Testis (tissue), 3 donors: ENCODE results near the gene EGR4. TPM values are rescaled to one million over a fixed set of nuclear protein-coding genes. Genes with fewer than 3 reads are reported as not detected.

ENCODE experiments used
- DNase-seq: peaks from one replicate; pipeline ENCODE4 v3.0.0-alpha.2; 2019
- H3K27ac ChIP-seq, 2 donors: fragments of 200-600 bp; sonication (generic); one replicate each; pipeline ENCODE4 v1.5.1; 2019
- H3K27me3 ChIP-seq: fragments of 200-600 bp; sonication (generic); one replicate; pipeline ENCODE4 v1.5.1; 2019
- H3K36me3 ChIP-seq: fragments of 200-600 bp; sonication (generic); one replicate; pipeline ENCODE4 v1.5.1; 2017; ENCODE audit warnings: low read depth; ENCODE audit errors: missing control alignments
- H3K4me1 ChIP-seq: fragments of 200-600 bp; sonication (generic); one replicate; pipeline ENCODE4 v1.5.1; 2019
- H3K4me3 ChIP-seq, 2 donors: fragments of 200-600 bp; sonication (generic); one replicate each; pipeline ENCODE4 v1.5.1; 2017 to 2019
- H3K9me3 ChIP-seq: fragments of 200-600 bp; sonication (generic); one replicate; pipeline ENCODE4 v1.5.1; 2017
- POLR2A ChIP-seq: fragments of 450-650 bp; IDR thresholded peaks from one replicate; pipeline ENCODE4 v1.6.1; 2017; ENCODE audit warnings: antibody characterized with exemption, mild to moderate bottlenecking, moderate library complexity
- WGBS, 2 donors: methylation state at CpG; one replicate each; pipeline ENCODE4 v1.1.5; 2018; 5-methylcytosine and 5-hydroxymethylcytosine counted together
- intact Hi-C: fragments of 100-400 bp; cut with DNase I; formaldehyde crosslinking; loops from one replicate; pipeline ENCODE4 v1.15.1; 2023; ENCODE audit warnings: low total_unique reads
- polyA plus RNA-seq: library from polyadenylated mRNA; stranded (reverse); fragments of 350-450 nt; fragmentation: Illumina TruSeq; extraction: RNeasy Lipid Tissue Mini Kit (QIAGEN cat#74804); gene quantifications from one replicate; pipeline ENCODE4 v1.2.3, GENCODE V29; 2014; ENCODE audit warnings: low read depth, low replicate concordance; ENCODE audit not compliant: insufficient read depth
- total RNA-seq, 2 donors: library from RNA; depleted of rRNA; stranded (reverse); fragments of >200 nt; gene quantifications; one replicate each; pipeline ENCODE4 v1.2.3, GENCODE V29; 2016
- TF ChIP-seq, protein P1 (sequence below), 3 experiments: fragments of 450-650 bp in 2 of 3; fragments of 200-600 bp in 1 of 3; sonication (generic) in 1 of 3; IDR thresholded peaks; one replicate each; pipeline ENCODE4 v1.5.1; 2016 to 2019; ENCODE audit warnings: antibody characterized with exemption in 3 of 3, mild to moderate bottlenecking in 2 of 3, moderate library complexity in 1 of 3

The EGR4 gene
- total and polyA plus RNA-seq, 3 donors from 2014 or later = 4.6 to 14.9 (median 12.5) TPM

DNA sequence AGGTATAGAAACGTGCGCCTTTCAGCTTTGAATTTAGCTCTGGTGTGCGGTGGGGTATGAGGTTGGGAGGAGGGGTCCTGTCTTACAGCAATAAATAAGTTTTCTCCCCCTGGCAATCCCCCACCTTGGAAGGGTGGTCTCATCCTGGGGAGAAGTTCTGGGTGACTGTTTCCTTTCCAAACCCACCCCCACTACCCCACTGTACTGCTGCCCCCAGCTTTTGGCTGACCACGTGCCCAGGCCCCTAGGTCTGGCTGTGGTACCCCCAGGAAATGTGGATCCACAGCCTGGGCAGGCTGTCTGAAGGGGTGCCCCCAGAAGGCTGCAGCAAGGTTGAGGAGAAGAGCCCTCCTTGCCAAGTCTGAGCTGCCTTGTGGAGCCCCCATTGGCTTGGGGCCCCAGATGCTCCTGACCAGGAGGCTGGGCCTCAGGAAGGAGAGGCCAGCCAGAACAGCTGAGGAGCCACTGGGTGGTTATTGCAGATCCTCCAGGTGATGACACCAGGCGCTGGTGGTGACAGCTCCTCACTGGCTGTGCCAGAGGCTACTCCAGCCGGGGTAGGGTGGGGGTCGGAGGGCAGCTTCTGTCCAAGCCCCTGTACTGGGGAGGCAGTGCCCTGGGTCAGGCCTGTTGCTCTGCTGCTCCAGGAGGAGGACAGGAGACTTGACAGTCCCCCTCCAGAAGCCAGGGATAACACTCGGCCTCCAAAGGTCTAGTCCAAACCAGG lies 35.0 kb downstream of the EGR4 start:
- Histone ChIP-seq H3K9me3 (no peaks in the 10 kb centered on the region), H3K27ac (no peak overlapping the region), H3K36me3 (no peaks in the 10 kb centered on the region), H3K4me1 (no peaks in the 10 kb centered on the region), H3K27me3 (no peaks in the 10 kb centered on the region), H3K4me3 (no peak overlapping the region)
- WGBS, 2 donors = 86 to 89% methylated on average over 5 to 8 of the region's 8 CpGs
- no peak for DNase-seq
- intact Hi-C loops = no loop called here
- TF ChIP-seq POLR2A = no peak
- TF ChIP-seq, protein P1, sequence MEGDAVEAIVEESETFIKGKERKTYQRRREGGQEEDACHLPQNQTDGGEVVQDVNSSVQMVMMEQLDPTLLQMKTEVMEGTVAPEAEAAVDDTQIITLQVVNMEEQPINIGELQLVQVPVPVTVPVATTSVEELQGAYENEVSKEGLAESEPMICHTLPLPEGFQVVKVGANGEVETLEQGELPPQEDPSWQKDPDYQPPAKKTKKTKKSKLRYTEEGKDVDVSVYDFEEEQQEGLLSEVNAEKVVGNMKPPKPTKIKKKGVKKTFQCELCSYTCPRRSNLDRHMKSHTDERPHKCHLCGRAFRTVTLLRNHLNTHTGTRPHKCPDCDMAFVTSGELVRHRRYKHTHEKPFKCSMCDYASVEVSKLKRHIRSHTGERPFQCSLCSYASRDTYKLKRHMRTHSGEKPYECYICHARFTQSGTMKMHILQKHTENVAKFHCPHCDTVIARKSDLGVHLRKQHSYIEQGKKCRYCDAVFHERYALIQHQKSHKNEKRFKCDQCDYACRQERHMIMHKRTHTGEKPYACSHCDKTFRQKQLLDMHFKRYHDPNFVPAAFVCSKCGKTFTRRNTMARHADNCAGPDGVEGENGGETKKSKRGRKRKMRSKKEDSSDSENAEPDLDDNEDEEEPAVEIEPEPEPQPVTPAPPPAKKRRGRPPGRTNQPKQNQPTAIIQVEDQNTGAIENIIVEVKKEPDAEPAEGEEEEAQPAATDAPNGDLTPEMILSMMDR (IDR thresholded peaks at IDR 0.05) = no peak

DNA sequence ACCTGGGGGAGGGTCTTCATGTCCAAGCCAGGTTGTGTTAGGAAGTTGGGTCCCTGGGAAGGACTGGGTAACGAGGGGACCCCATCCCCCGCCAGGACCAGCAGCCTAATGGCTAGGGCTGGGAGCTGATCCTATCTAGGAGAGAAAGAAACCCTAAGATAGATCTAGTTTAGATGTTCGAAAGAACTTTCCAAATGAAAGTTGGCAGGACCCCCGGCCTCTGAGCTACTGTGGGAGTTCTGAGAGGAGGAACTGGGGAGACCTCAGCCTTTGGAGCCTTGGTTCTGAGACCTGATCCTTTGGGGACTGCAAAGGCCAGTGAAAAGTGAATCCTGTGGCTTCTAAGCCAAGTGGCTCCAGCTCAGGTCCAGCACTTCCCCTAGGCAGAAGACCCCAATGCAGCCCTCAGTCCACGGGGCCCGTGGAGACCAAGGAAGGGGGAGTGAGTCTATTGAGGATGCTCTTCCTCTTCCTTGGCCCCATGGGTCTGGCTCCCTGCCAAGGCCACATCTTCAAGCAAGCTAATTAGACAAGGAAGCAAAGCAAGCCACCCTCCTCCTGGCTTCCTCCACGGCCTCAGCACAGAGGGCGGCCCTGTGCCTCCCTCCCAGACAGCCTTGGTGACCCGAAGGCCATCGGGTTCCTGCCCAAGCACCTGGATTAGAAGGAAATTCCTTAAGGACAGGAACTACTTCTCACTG lies 35.8 kb downstream of the EGR4 start:
- no peak for DNase-seq
- no peaks in the 10 kb centered on the region for H3K4me1 ChIP-seq
- H3K27me3 ChIP-seq = no peaks in the 10 kb centered on the region
- no peak overlapping the region for H3K4me3 ChIP-seq
- no peaks in the 10 kb centered on the region for H3K9me3 ChIP-seq
- no peak for TF ChIP-seq POLR2A
- TF ChIP-seq, protein P1 (IDR thresholded peaks at IDR 0.05) = no peak
- WGBS, 2 donors = 65 to 75% methylated on average over 6 to 10 of the region's 10 CpGs
- H3K27ac ChIP-seq = no peak overlapping the region
- intact Hi-C loops = no loop called here
- no peaks in the 10 kb centered on the region for H3K36me3 ChIP-seq

DNA sequence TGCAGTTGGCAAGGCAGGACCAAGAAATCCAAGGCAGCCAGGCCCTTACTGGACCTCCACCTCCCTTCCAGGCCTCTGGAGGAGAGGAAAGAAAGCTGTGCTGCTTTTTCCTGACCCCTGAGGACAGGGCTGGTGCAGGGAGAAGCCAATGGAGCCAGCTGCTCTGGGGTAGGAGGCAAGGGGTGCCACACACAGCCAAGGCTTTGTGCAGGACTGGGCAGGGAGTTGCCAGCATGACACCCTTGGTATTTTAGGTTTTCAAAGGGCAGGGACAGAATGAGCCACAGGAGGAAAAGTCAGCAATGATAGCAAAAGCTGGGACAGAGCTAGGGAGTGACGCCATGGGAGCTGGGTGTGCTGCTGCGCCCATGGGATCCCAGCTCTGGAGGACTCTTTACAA lies 36.3 kb downstream of the EGR4 start:
- H3K9me3 ChIP-seq = no peaks in the 10 kb centered on the region
- no peaks in the 10 kb centered on the region for H3K36me3 ChIP-seq
- TF ChIP-seq, protein P1 (IDR thresholded peaks at IDR 0.05) = no peak
- no peak for TF ChIP-seq POLR2A
- DNase-seq = no peak
- H3K27me3 ChIP-seq = no peaks in the 10 kb centered on the region
- H3K4me3 ChIP-seq = no peak overlapping the region
- no peaks in the 10 kb centered on the region for H3K4me1 ChIP-seq
- 86 to 90% methylated on average over 2 of the region's 2 CpGs for WGBS, 2 donors
- no peak overlapping the region for H3K27ac ChIP-seq
- intact Hi-C loops = no loop called here

DNA sequence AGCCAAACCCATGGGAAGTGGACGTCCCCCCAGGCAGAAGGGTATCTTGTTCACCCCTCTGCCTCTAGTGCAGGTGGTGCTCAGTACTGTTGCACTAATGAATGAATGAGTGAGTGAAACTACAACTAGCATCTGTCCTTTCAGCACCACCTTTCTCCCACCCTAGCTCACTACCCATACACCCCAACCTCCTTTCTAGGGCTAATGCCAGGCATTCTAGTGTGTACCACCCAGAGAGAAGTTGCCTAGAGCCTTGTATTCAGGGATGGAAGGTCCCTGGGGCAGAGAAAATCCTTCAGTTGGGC lies 36.8 kb downstream of the EGR4 start:
- Histone ChIP-seq H3K9me3 (no peaks in the 10 kb centered on the region), H3K27ac (no peak overlapping the region), H3K27me3 (no peaks in the 10 kb centered on the region), H3K4me1 (no peaks in the 10 kb centered on the region), H3K36me3 (no peaks in the 10 kb centered on the region), H3K4me3 (no peak overlapping the region)
- WGBS, 2 donors = 20 to 63% methylated on average over 1 of the region's 1 CpG
- no peak for DNase-seq
- TF ChIP-seq, protein P1 (IDR thresholded peaks at IDR 0.05) = no peak
- no peak for TF ChIP-seq POLR2A
- intact Hi-C loops = no loop called here
